NCI-H345 (cell line): ENCODE measurements around the gene DOHH.
"Not testable (repeated sequence)": the region's sequence is repeated elsewhere in the genome, so short reads cannot be mapped to it uniquely, and the experiment has no call there.

Experiments
- DNase-seq: peaks from one replicate; lab custom pipeline; 2025; lab: John Stamatoyannopoulos, UW

Gene DOHH

GRCh38 chr19:3534375-3535234 lies 34.1 kb upstream of the DOHH start:
- no peak for DNase-seq

GRCh38 chr19:3533563-3534216 lies 33.2 kb upstream of the DOHH start:
- no peak for DNase-seq

GRCh38 chr19:3533033-3533432 lies 32.6 kb upstream of the DOHH start:
- DNase-seq = no peak

GRCh38 chr19:3532154-3532786 lies 31.8 kb upstream of the DOHH start:
- DNase-seq = no peak

GRCh38 chr19:3531716-3532115 lies 31.2 kb upstream of the DOHH start:
- DNase-seq = no peak

GRCh38 chr19:3530389-3530788 lies 29.9 kb upstream of the DOHH start:
- no peak for DNase-seq

- not testable (repeated sequence) for DNase-seq
Observed at GRCh38 chr19:3529299-3529698, 28.8 kb upstream of the DOHH start.

GRCh38 chr19:3528539-3529211 lies 28.2 kb upstream of the DOHH start:
- DNase-seq = no peak

- no peak for DNase-seq
Observed at GRCh38 chr19:3528080-3528479, 27.6 kb upstream of the DOHH start.

GRCh38 chr19:3527238-3527910 lies 26.9 kb upstream of the DOHH start:
- DNase-seq = no peak

GRCh38 chr19:3526507-3527237 lies 26.2 kb upstream of the DOHH start:
- no peak for DNase-seq

- no peak for DNase-seq
Observed at GRCh38 chr19:3524904-3525451, 24.5 kb upstream of the DOHH start.

GRCh38 chr19:3524078-3524842 lies 23.8 kb upstream of the DOHH start:
- DNase-seq = no peak

- DNase-seq = no peak
Observed at GRCh38 chr19:3523361-3524077, 23.0 kb upstream of the DOHH start.

GRCh38 chr19:3522421-3523360 lies 22.2 kb upstream of the DOHH start:
- DNase-seq = no peak

- DNase-seq = no peak
Observed at GRCh38 chr19:3521104-3521445, 20.6 kb upstream of the DOHH start.

GRCh38 chr19:3520166-3521103 lies 20.0 kb upstream of the DOHH start:
- DNase-seq = no peak
